ENCODE data around the gene PCNT. TPM values are rescaled to one million over a fixed set of nuclear protein-coding genes. Genes with fewer than 3 reads are reported as not detected.

The PCNT gene
- total RNA-seq, 1 experiment from 2014 or later: 39.6 TPM

GRCh38 chr21:46297338-46298271 is 26.4 kb upstream of the PCNT start:
- Histone ChIP-seq H3K4me2 (ENCODE audit: insufficient read depth, insufficient read length, low read length) (peak overlapping the region; percentile 62), H2BK5ac (ENCODE audit: insufficient read length, low read length) (no peak overlapping the region), H3K4ac (ENCODE audit: low read depth, low read length) (no peak overlapping the region), H4K8ac (replicated peaks; ENCODE audit: insufficient read length, low read depth, low read length) (no peak overlapping the region), H3K79me2 (ENCODE audit: insufficient read depth, low read length) (no peaks in the 10 kb centered on the region), H3K79me1 (ENCODE audit: insufficient read depth, low read depth, low read length, poor library complexity, severe bottlenecking) (no peaks in the 10 kb centered on the region), H2BK20ac (ENCODE audit: low read depth, low read length, poor library complexity, severe bottlenecking) (no peak overlapping the region), H4K20me1 (ENCODE audit: control insufficient read depth, insufficient read depth, insufficient read length) (no peaks in the 10 kb centered on the region), H3K4me1 (ENCODE audit: insufficient read depth, low read length) (no peaks in the 10 kb centered on the region; the same call in 1 of the 2 replicates), H3K9ac (ENCODE audit: extremely low read depth, insufficient read length, low read length) (no peak overlapping the region), H3K56ac (ENCODE audit: insufficient read length, low read depth, low read length) (no peak overlapping the region), H3K23ac (ENCODE audit: insufficient read length, low read depth, low read length) (no peak overlapping the region), H2BK15ac (ENCODE audit: low read depth, low read length) (no peak overlapping the region), H3K27me3 (ENCODE audit: insufficient read depth, low read length) (no peaks in the 10 kb centered on the region), H2BK12ac (ENCODE audit: insufficient read length, low read depth, low read length) (no peak overlapping the region), H3K27ac (ENCODE audit: insufficient read length, low read depth, low read length) (no peak overlapping the region), H3K23me2 (ENCODE audit: insufficient read length, low read depth, low read length, poor library complexity, severe bottlenecking) (peaks cover 9% of the 10 kb centered on the region), H3K18ac (ENCODE audit: insufficient read length, low read depth, low read length) (peak overlapping the region; percentile 66), H2AFZ (ENCODE audit: low read length) (no peak overlapping the region), H2BK120ac (ENCODE audit: low read depth, low read length, poor library complexity, severe bottlenecking) (no peak overlapping the region), H4K5ac (ENCODE audit: insufficient read length, low read depth, low read length) (no peak overlapping the region), H2AK5ac (ENCODE audit: insufficient read length, low read length) (no peak overlapping the region), H4K91ac (ENCODE audit: insufficient read length, low read depth, low read length) (no peak overlapping the region), H3K9me3 (ENCODE audit: control insufficient read depth, low read depth, low read length) (no peaks in the 10 kb centered on the region), H3T11ph (ENCODE audit: low read length) (no peak overlapping the region), H3K14ac (ENCODE audit: insufficient read depth, low read length) (0 out of 2 replicates have a peak overlapping the region, but pooled peaks have one; percentile 12)
- TF ChIP-seq CTCF (conservative IDR thresholded peaks at IDR 0.05): no peak
- no peaks in the 10 kb centered on the region for H3K27me3 Mint-ChIP-seq (ENCODE audit: low read depth)
- no peaks in the 10 kb centered on the region; a peak in 2 of 5 replicates for H3K9me3 Mint-ChIP-seq
- H3K4me3 Mint-ChIP-seq: peak overlapping the region in 1 of 2 experiments; percentile 61; a peak in 2 of 5 replicates
- H3K27ac Mint-ChIP-seq: peak overlapping the region in 2 of 3 experiments; percentile 81 to 95; a peak in 3 of 7 replicates
- peaks cover 11 to 17% of the 10 kb centered on the region in 2 experiments for H3K4me1 Mint-ChIP-seq
- DNase-seq: no peak
- no CpG with 5 or more reads among the region's 84 CpGs for WGBS (ENCODE audit: extremely low coverage, insufficient read length, low lambda C conversion rate)
- H3K36me3 Mint-ChIP-seq (ENCODE audit: insufficient read depth in 1 of 3, low read depth in 3 of 3): peaks cover 19 to 33% (median 33%) of the 10 kb centered on the region in 3 experiments

Data from H9 (cell line).